DOHH2 (cell line): Measurements from ENCODE around the gene ZFPM1.

Experiments
- H3F3A ChIP-seq: fragments of 200-600 bp; sonication (generic), shearing (Covaris generic); 2 replicates; pipeline ENCODE4 v1.6.0; 2016; ENCODE audit warnings: antibody characterized with exemption, mild to moderate bottlenecking; ENCODE audit not compliant: control insufficient read depth, insufficient read depth
- H3K27ac ChIP-seq: fragments of 200-600 bp; sonication (generic); 2 replicates; pipeline ENCODE4 v1.5.1; 2014; ENCODE audit warnings: low read depth, mild to moderate bottlenecking, low read length, moderate library complexity
- H3K27me3 ChIP-seq: fragments of 200-600 bp; sonication (generic); 2 replicates; pipeline ENCODE4 v1.6.1; 2014; ENCODE audit warnings: mild to moderate bottlenecking, low read length, mixed read lengths; ENCODE audit not compliant: control insufficient read depth
- H3K36me3 ChIP-seq: fragments of 200-600 bp; sonication (generic); 2 replicates; pipeline ENCODE4 v1.6.1; 2014; ENCODE audit warnings: mild to moderate bottlenecking, low read length, moderate library complexity, mixed read lengths; ENCODE audit not compliant: control insufficient read depth
- H3K4me1 ChIP-seq: fragments of 200-600 bp; sonication (generic); 2 replicates; pipeline ENCODE4 v1.6.1; 2014; ENCODE audit warnings: mild to moderate bottlenecking, low read length, mixed read lengths; ENCODE audit not compliant: control insufficient read depth
- H3K4me2 ChIP-seq: fragments of 200-600 bp; sonication (generic); 2 replicates; pipeline ENCODE4 v1.6.0; 2014; ENCODE audit warnings: mild to moderate bottlenecking, low read length, moderate library complexity
- H3K4me3 ChIP-seq: fragments of 200-600 bp; sonication (generic); 2 replicates; pipeline ENCODE4 v1.5.1; 2014; ENCODE audit warnings: mild to moderate bottlenecking, low read length, mixed read lengths
- H3K79me2 ChIP-seq: fragments of 200-600 bp; sonication (generic); 2 replicates; pipeline ENCODE4 v1.6.1; 2014; ENCODE audit warnings: mild to moderate bottlenecking, low read length, mixed read lengths; ENCODE audit not compliant: control insufficient read depth
- H3K9me2 ChIP-seq: fragments of 200-600 bp; sonication (generic); replicated peaks from 2 replicates; pipeline ENCODE4 v1.6.1; 2014; ENCODE audit warnings: mild to moderate bottlenecking, low read length, mixed read lengths; ENCODE audit not compliant: control insufficient read depth
- H3K9me3 ChIP-seq: fragments of 200-600 bp; sonication (generic); 2 replicates; pipeline ENCODE4 v1.6.1; 2014; ENCODE audit warnings: antibody characterized with exemption, low read length, mixed read lengths; ENCODE audit not compliant: control insufficient read depth, insufficient read depth
- H4K20me1 ChIP-seq: fragments of 200-600 bp; sonication (generic); 2 replicates; pipeline ENCODE4 v1.6.0; 2014; ENCODE audit warnings: low read depth, mild to moderate bottlenecking, antibody characterized with exemption, low read length, moderate library complexity; ENCODE audit not compliant: control insufficient read depth, insufficient read depth
- CTCF ChIP-seq: fragments of 200-600 bp; sonication (generic); IDR thresholded peaks from one replicate; pipeline ENCODE4 v1.5.1; 2014; ENCODE audit warnings: antibody characterized with exemption, mild to moderate bottlenecking, low read depth, low read length; ENCODE audit not compliant: poor library complexity, severe bottlenecking
- EZH2phosphoT487 ChIP-seq: fragments of 200-600 bp; sonication (generic); IDR thresholded peaks from 2 replicates; pipeline ENCODE4 v1.6.1; 2017; ENCODE audit warnings: borderline replicate concordance, mild to moderate bottlenecking, antibody characterized with exemption, low read length, moderate library complexity, mixed read lengths

ZFPM1 gene

GRCh38 chr16:88431651-88432050 lies 21.4 kb upstream of the ZFPM1 start:
- no peaks in the 10 kb centered on the region for H4K20me1 ChIP-seq
- H3K79me2 ChIP-seq, result no peaks in the 10 kb centered on the region
- H3F3A ChIP-seq, result no peaks in the 10 kb centered on the region
- no peak overlapping the region for H3K4me2 ChIP-seq
- H3K27me3 ChIP-seq, result no peaks in the 10 kb centered on the region
- H3K4me3 ChIP-seq, result no peak overlapping the region
- no peak for TF ChIP-seq CTCF
- TF ChIP-seq EZH2phosphoT487, result no peak
- H3K36me3 ChIP-seq, result no peaks in the 10 kb centered on the region
- peaks cover 6% of the 10 kb centered on the region for H3K4me1 ChIP-seq
- H3K9me3 ChIP-seq, result no peaks in the 10 kb centered on the region
- H3K9me2 ChIP-seq, result no peaks in the 10 kb centered on the region
- H3K27ac ChIP-seq, result no peak overlapping the region

GRCh38 chr16:88432174-88432573 lies 20.9 kb upstream of the ZFPM1 start:
- no peaks in the 10 kb centered on the region for H3K9me3 ChIP-seq
- no peak for TF ChIP-seq EZH2phosphoT487
- TF ChIP-seq CTCF, result no peak
- H3K9me2 ChIP-seq, result no peaks in the 10 kb centered on the region
- no peaks in the 10 kb centered on the region for H3K36me3 ChIP-seq
- H3F3A ChIP-seq, result no peaks in the 10 kb centered on the region
- no peaks in the 10 kb centered on the region for H3K27me3 ChIP-seq
- H4K20me1 ChIP-seq, result no peaks in the 10 kb centered on the region
- no peak overlapping the region for H3K4me3 ChIP-seq
- H3K27ac ChIP-seq, result no peak overlapping the region
- no peak overlapping the region for H3K4me2 ChIP-seq
- peaks cover 6% of the 10 kb centered on the region for H3K4me1 ChIP-seq
- H3K79me2 ChIP-seq, result no peaks in the 10 kb centered on the region

- Histone ChIP-seq H3K27ac (no peak overlapping the region), H3F3A (no peaks in the 10 kb centered on the region), H3K9me3 (no peaks in the 10 kb centered on the region), H3K9me2 (no peaks in the 10 kb centered on the region), H4K20me1 (no peaks in the 10 kb centered on the region), H3K4me2 (no peak overlapping the region), H3K79me2 (no peaks in the 10 kb centered on the region), H3K4me3 (no peak overlapping the region), H3K27me3 (no peaks in the 10 kb centered on the region), H3K4me1 (peaks cover 6% of the 10 kb centered on the region), H3K36me3 (no peaks in the 10 kb centered on the region)
- TF ChIP-seq CTCF, result no peak
- TF ChIP-seq EZH2phosphoT487, result no peak
Measured at GRCh38 chr16:88432753-88433152, 20.3 kb upstream of the ZFPM1 start.
